SK-N-SH treated with all-trans-retinoic acid at 6 μM for 48 hours (cell line): ENCODE measurements around the gene MSMB.

ENCODE experiments used
- ATAC-seq: fragments of 200-7000 bp; cut with Tn5 transposase; 3 replicates; pipeline ENCODE4 v1.9.1; 2020; ENCODE audit warnings: mild to moderate bottlenecking, moderate library complexity
- ARNTL ChIP-seq: fragments of 450-650 bp; formaldehyde crosslinking; IDR thresholded peaks from 2 replicates; pipeline ENCODE4 v1.5.0; 2020; ENCODE audit warnings: low read depth, mild to moderate bottlenecking, moderate library complexity, borderline replicate concordance
- BACH2 ChIP-seq: fragments of 250-450 bp; sonication (Bioruptor Pico); IDR thresholded peaks from 2 replicates; pipeline ENCODE4 v1.9.0; 2021; ENCODE audit warnings: mild to moderate bottlenecking, borderline replicate concordance
- CREB5 ChIP-seq: fragments of 250-450 bp; sonication (Bioruptor Pico); IDR thresholded peaks from 2 replicates; pipeline ENCODE4 v1.5.1; 2020; ENCODE audit warnings: low read depth, mild to moderate bottlenecking, moderate library complexity
- CSDC2 ChIP-seq: fragments of 250-450 bp; sonication (Bioruptor Pico); IDR thresholded peaks from 2 replicates; pipeline ENCODE4 v1.5.0; 2020; ENCODE audit warnings: mild to moderate bottlenecking, moderate library complexity
- CSRNP3 ChIP-seq: fragments of 250-450 bp; sonication (Bioruptor Pico); IDR thresholded peaks from 2 replicates; pipeline ENCODE4 v1.5.1; 2021; ENCODE audit warnings: mild to moderate bottlenecking, moderate library complexity
- GLIS3 ChIP-seq: fragments of 250-450 bp; sonication (Bioruptor Pico); IDR thresholded peaks from 2 replicates; pipeline ENCODE4 v1.5.0; 2020; ENCODE audit warnings: mild to moderate bottlenecking, moderate library complexity
- ISL1 ChIP-seq: fragments of 250-450 bp; sonication (Bioruptor Pico); IDR thresholded peaks from 2 replicates; pipeline ENCODE4 v2.1.2; 2022; ENCODE audit warnings: mild to moderate bottlenecking, moderate library complexity
- OSR1 ChIP-seq: fragments of 250-450 bp; sonication (Bioruptor Pico); IDR thresholded peaks from 2 replicates; pipeline ENCODE4 v1.8.0; 2022; ENCODE audit warnings: moderate library complexity, mild to moderate bottlenecking, inconsistent platforms
- PATZ1 ChIP-seq: fragments of 250-450 bp; sonication (Bioruptor Pico); IDR thresholded peaks from 2 replicates; pipeline ENCODE4 v1.8.0; 2020; ENCODE audit warnings: mild to moderate bottlenecking, moderate library complexity, borderline replicate concordance
- POU6F1 ChIP-seq: fragments of 250-450 bp; sonication (Bioruptor Pico); IDR thresholded peaks from 2 replicates; pipeline ENCODE4 v1.8.0; 2021; ENCODE audit warnings: low read depth, mild to moderate bottlenecking, moderate library complexity, borderline replicate concordance
- PPARA ChIP-seq: fragments of 250-450 bp; sonication (Bioruptor Pico); IDR thresholded peaks from 2 replicates; pipeline ENCODE4 v1.5.0; 2020; ENCODE audit warnings: mild to moderate bottlenecking, borderline replicate concordance
- RARB ChIP-seq: fragments of 250-450 bp; sonication (Bioruptor Pico); IDR thresholded peaks from 2 replicates; pipeline ENCODE4 v1.8.0; 2021; ENCODE audit warnings: mild to moderate bottlenecking, moderate library complexity
- SNAI2 ChIP-seq: fragments of 250-450 bp; sonication (Bioruptor Pico); IDR thresholded peaks from 2 replicates; pipeline ENCODE4 v1.5.0; 2020; ENCODE audit warnings: mild to moderate bottlenecking, moderate library complexity
- TCF4 ChIP-seq: fragments of 250-450 bp; sonication (Bioruptor Pico); IDR thresholded peaks from 2 replicates; pipeline ENCODE4 v1.8.0; 2021; ENCODE audit warnings: mild to moderate bottlenecking, moderate library complexity, borderline replicate concordance
- TOX ChIP-seq: fragments of 250-450 bp; sonication (Bioruptor Pico); IDR thresholded peaks from 2 replicates; pipeline ENCODE4 v1.8.0; 2021; ENCODE audit warnings: mild to moderate bottlenecking, moderate library complexity, borderline replicate concordance
- TSHZ2 ChIP-seq: fragments of 250-450 bp; sonication (Bioruptor Pico); IDR thresholded peaks from 2 replicates; pipeline ENCODE4 v1.5.0; 2020; ENCODE audit warnings: mild to moderate bottlenecking, moderate library complexity
- ZC3H10 ChIP-seq: fragments of 250-450 bp; sonication (Bioruptor Pico); IDR thresholded peaks from 2 replicates; pipeline ENCODE4 v1.5.1; 2021; ENCODE audit warnings: mild to moderate bottlenecking, moderate library complexity
- ZFP3 ChIP-seq: fragments of 250-450 bp; sonication (Bioruptor Pico); IDR thresholded peaks from 2 replicates; pipeline ENCODE4 v1.5.0; 2020; ENCODE audit warnings: mild to moderate bottlenecking, moderate library complexity
- ZFP30 ChIP-seq: fragments of 450-650 bp; formaldehyde crosslinking; IDR thresholded peaks from 2 replicates; pipeline ENCODE4 v1.5.0; 2022; ENCODE audit warnings: mild to moderate bottlenecking, moderate library complexity
- ZNF565 ChIP-seq: fragments of 450-650 bp; formaldehyde crosslinking; conservative IDR thresholded peaks from 2 replicates; pipeline ENCODE4 v1.5.0; 2020; ENCODE audit warnings: low read depth, mild to moderate bottlenecking, moderate library complexity
- ZNF70 ChIP-seq: fragments of 450-650 bp; formaldehyde crosslinking; IDR thresholded peaks from 2 replicates; pipeline ENCODE4 v1.5.0; 2020; ENCODE audit warnings: mild to moderate bottlenecking, moderate library complexity
- ZNF8 ChIP-seq: fragments of 450-650 bp; formaldehyde crosslinking; IDR thresholded peaks from 2 replicates; pipeline ENCODE4 v1.5.0; 2020; ENCODE audit warnings: mild to moderate bottlenecking, moderate library complexity

The MSMB gene

GRCh38 chr10:46070749-46071148 is 24.7 kb upstream of the MSMB start:
- TF ChIP-seq ZNF8 = no peak
- TF ChIP-seq ZFP30 = no peak
- TF ChIP-seq OSR1 (CRISPR knock-in tag) = no peak
- no peak for TF ChIP-seq PPARA (CRISPR knock-in tag)
- TF ChIP-seq SNAI2 = no peak
- TF ChIP-seq CSDC2 (CRISPR knock-in tag) = no peak
- no peak for TF ChIP-seq RARB
- TF ChIP-seq TOX (CRISPR knock-in tag) = no peak
- no peak for TF ChIP-seq ZFP3 (CRISPR knock-in tag)
- TF ChIP-seq CSRNP3 (CRISPR knock-in tag) = no peak
- no peak for TF ChIP-seq BACH2 (CRISPR knock-in tag)
- no peak for TF ChIP-seq ZNF565 (CRISPR knock-in tag)
- no peak for TF ChIP-seq GLIS3 (CRISPR knock-in tag)
- TF ChIP-seq ISL1 = no peak
- no peak for TF ChIP-seq ZC3H10 (CRISPR knock-in tag)
- TF ChIP-seq ZNF70 = no peak
- no peak for ATAC-seq

GRCh38 chr10:46069771-46070463 is 23.8 kb upstream of the MSMB start:
- peak; percentile 58 for ATAC-seq
- TF ChIP-seq SNAI2 (no peak), POU6F1 (CRISPR knock-in tag) (no peak), CREB5 (CRISPR knock-in tag) (no peak), ZC3H10 (CRISPR knock-in tag) (no peak), ZNF70 (no peak), ZNF565 (CRISPR knock-in tag) (no peak), GLIS3 (CRISPR knock-in tag) (no peak)
- TF ChIP-seq, all 23 proteins: peak for 0

GRCh38 chr10:46068905-46069304 is 22.8 kb upstream of the MSMB start:
- no peak for ATAC-seq
- TF ChIP-seq BACH2 (CRISPR knock-in tag) = no peak
- TF ChIP-seq PATZ1 (CRISPR knock-in tag) = no peak
- no peak for TF ChIP-seq ISL1
- TF ChIP-seq ZC3H10 (CRISPR knock-in tag) = no peak
- TF ChIP-seq TCF4 = no peak
- TF ChIP-seq GLIS3 (CRISPR knock-in tag) = no peak
- TF ChIP-seq ARNTL (CRISPR knock-in tag) = no peak
- no peak for TF ChIP-seq PPARA (CRISPR knock-in tag)
- no peak for TF ChIP-seq SNAI2
- TF ChIP-seq ZNF8 = no peak
- TF ChIP-seq CSDC2 (CRISPR knock-in tag) = no peak
- no peak for TF ChIP-seq TSHZ2 (CRISPR knock-in tag)
- no peak for TF ChIP-seq TOX (CRISPR knock-in tag)
- TF ChIP-seq ZFP3 (CRISPR knock-in tag) = no peak
- no peak for TF ChIP-seq ZFP30
